CD4-positive, alpha-beta memory T cell (primary cell): Measurements from ENCODE around the gene SLC29A2. TPM values are rescaled to one million over a fixed set of nuclear protein-coding genes. Genes with fewer than 3 reads are reported as not detected.

Source experiments
- CTCF ChIA-PET: fragments of 350-600 bp; sonication (Branson Sonifier 250); formaldehyde crosslinking; loops from one replicate; lab custom pipeline; 2021; ENCODE audit warnings: inconsistent platforms; ENCODE audit not compliant: partially characterized antibody; lab: Charles Lee
- POLR2A ChIA-PET: fragments of 350-600 bp; sonication (Branson Sonifier 250); formaldehyde crosslinking; loops from one replicate; lab custom pipeline; 2021; ENCODE audit not compliant: partially characterized antibody; lab: Charles Lee
- DNase-seq, 5 donors: peaks; one replicate each; pipeline versions ENCODE4 v3.0.0 to v3.0.0-alpha.2; 2020 to 2022; ENCODE audit warnings: mixed read lengths in 1 of 5
- H3K27ac ChIP-seq: one replicate; pipeline ENCODE4 v1.7.0; 2013; ENCODE audit warnings: low read depth, low read length
- H3K27me3 ChIP-seq: 2 replicates; pipeline ENCODE4 v1.7.0; 2013; ENCODE audit warnings: mild to moderate bottlenecking, low read length, moderate library complexity; ENCODE audit not compliant: insufficient read depth
- H3K36me3 ChIP-seq: 2 replicates; pipeline ENCODE4 v1.7.0; 2013; ENCODE audit warnings: mild to moderate bottlenecking, low read length, moderate library complexity; ENCODE audit not compliant: insufficient read depth
- H3K4me1 ChIP-seq: 2 replicates; pipeline ENCODE4 v1.7.0; 2013; ENCODE audit warnings: mild to moderate bottlenecking, low read length, moderate library complexity; ENCODE audit not compliant: insufficient read depth
- H3K4me3 ChIP-seq, 2 donors: one replicate each; pipeline ENCODE4 v1.7.0; 2013; ENCODE audit warnings: low read length in 2 of 2, mild to moderate bottlenecking in 1 of 2
- H3K9me3 ChIP-seq, 2 donors: one replicate each; pipeline ENCODE4 v1.7.0; 2013; ENCODE audit warnings: low read length in 2 of 2, control low read depth in 1 of 2; ENCODE audit not compliant: control insufficient read depth in 1 of 2
- H3K27ac Mint-ChIP-seq, 7 donors: one replicate each; pipeline ENCODE4 v1.8.0; 2020 to 2021; ENCODE audit warnings: mixed read lengths in 7 of 7, mild to moderate bottlenecking in 6 of 7, inconsistent platforms in 3 of 7, moderate library complexity in 3 of 7
- H3K27me3 Mint-ChIP-seq, 2 donors: one replicate each; pipeline ENCODE4 v1.8.0; 2020 to 2021; ENCODE audit warnings: mixed read lengths in 2 of 2
- H3K36me3 Mint-ChIP-seq, 2 donors: one replicate each; pipeline ENCODE4 v1.8.0; 2020 to 2021; ENCODE audit warnings: mixed read lengths in 2 of 2, inconsistent platforms in 1 of 2, mild to moderate bottlenecking in 1 of 2
- H3K4me1 Mint-ChIP-seq, 4 donors: one replicate each; pipeline ENCODE4 v1.8.0; 2020 to 2021; ENCODE audit warnings: mixed read lengths in 4 of 4, mild to moderate bottlenecking in 1 of 4
- H3K4me3 Mint-ChIP-seq, 8 donors: one replicate each; pipeline ENCODE4 v1.8.0; 2020 to 2021; ENCODE audit warnings: mixed read lengths in 8 of 8, mild to moderate bottlenecking in 7 of 8, moderate library complexity in 6 of 8, inconsistent platforms in 3 of 8
- H3K9me3 Mint-ChIP-seq, 8 donors: one replicate each; pipeline ENCODE4 v1.8.0; 2020 to 2021; ENCODE audit warnings: mixed read lengths in 8 of 8, mild to moderate bottlenecking in 5 of 8, inconsistent platforms in 3 of 8, moderate library complexity in 1 of 8
- intact Hi-C: fragments of 100-400 bp; cut with micrococcal nuclease; formaldehyde crosslinking; loops from one replicate; pipeline ENCODE4 v1.15.1; 2023
- polyA plus RNA-seq, 2 donors: library from polyadenylated mRNA; unstranded; fragments of 300-500 nt; fragmentation: Illumina TruSeq; gene quantifications; one replicate each; pipeline ENCODE4 v1.2.3, GENCODE V29; 2021
- total RNA-seq, 2 experiments: library from RNA; stranded (reverse); gene quantifications; one replicate each; pipeline ENCODE4 v1.2.3, GENCODE V29; 2021

SLC29A2 gene
- total RNA-seq, result 10 to 100 TPM; 15.0 to 15.5 TPM
- 1 to 10 TPM in 1 of 2 donors, under 1 TPM in 1; 0.87 to 3.1 TPM for polyA plus RNA-seq

- Mint-ChIP-seq H3K36me3 (peaks cover 0 to 2% of the 10 kb centered on the region in 2 donors), H3K9me3 (no peaks in the 10 kb centered on the region), H3K27ac (peak within 1 kb of the TSS; percentile 83 to 95 (median 94)), H3K4me3 (peak within 1 kb of the TSS; percentile 88 to 95 (median 92)), H3K27me3 (no peaks in the 10 kb centered on the region), H3K4me1 (peaks cover 5 to 17% (median 12%) of the 10 kb centered on the region in 4 donors)
- H3K9me3 ChIP-seq, result no peaks in the 10 kb centered on the region
- CTCF ChIA-PET, result interaction anchor here (1.0 to 7.2 kb wide), 8 partner anchors 10 to 67 kb away, joined by 3 to 69 read pairs (median 4); partner anchors contain the start of genes B4GAT1, BRMS1 and MRPL11
- no peaks in the 10 kb centered on the region for H3K27me3 ChIP-seq
- no peaks in the 10 kb centered on the region for H3K36me3 ChIP-seq
- peak within 1 kb of the TSS; percentile 61 for H3K27ac ChIP-seq
- peak; percentile 72 to 78 (median 72) for DNase-seq
- H3K4me3 ChIP-seq, result peak within 1 kb of the TSS; percentile 49 to 71
- peaks cover 12% of the 10 kb centered on the region for H3K4me1 ChIP-seq
- intact Hi-C loops, result loop anchor here (1.0 to 2.0 kb wide), 3 partner anchors 15 to 27 kb away; partner anchors contain the start of gene BRMS1
- POLR2A ChIA-PET, result interaction anchor here (0.6 to 3.0 kb wide), 15 partner anchors 14 to 1358 kb away, joined by 3 to 31 read pairs (median 4); partner anchors contain the start of genes ARL2, B4GAT1, BRMS1 and CFL1
Measured at GRCh38 chr11:66371627-66372415, at the start of gene SLC29A2. TSS of gene SLC29A2 (minus strand) at chr11:66371760. CDS start at chr11:66371591, 169 bp downstream.

- intact Hi-C loops, result loop anchor here (1.0 to 5.0 kb wide), 2 partner anchors 132 to 256 kb away; partner anchors contain the start of genes RBM4B and YIF1A
- Mint-ChIP-seq H3K9me3 (peaks cover 0 to 15% (median 7%) of the 10 kb centered on the region in 8 donors), H3K4me1 (peaks cover 6 to 23% (median 11%) of the 10 kb centered on the region in 4 donors), H3K36me3 (no peaks in the 10 kb centered on the region), H3K4me3 (peak within 1 kb of the TSS in 4 of 8 donors; percentile 30 to 64 (median 35)), H3K27me3 (peaks cover 29 to 31% of the 10 kb centered on the region in 2 donors), H3K27ac (peak within 1 kb of the TSS in 4 of 7 donors; percentile 79 to 91 (median 88))
- Histone ChIP-seq H3K4me3 (no peak within 1 kb of the TSS), H3K9me3 (no peaks in the 10 kb centered on the region), H3K27me3 (peaks cover 28% of the 10 kb centered on the region), H3K4me1 (no peaks in the 10 kb centered on the region), H3K27ac (no peak within 1 kb of the TSS), H3K36me3 (no peaks in the 10 kb centered on the region)
- ChIA-PET POLR2A (interaction anchor here (1.0 to 1.7 kb wide), 11 partner anchors 12 to 258 kb away, joined by 3 to 17 read pairs (median 5); partner anchors contain the start of genes DPP3, MRPL11, PELI3 and RBM14), CTCF (interaction anchor here (0.9 to 1.4 kb wide), 5 partner anchors 9 to 32 kb away, joined by 3 to 10 read pairs (median 5); partner anchors contain the start of gene MRPL11)
- no peak for DNase-seq
Measured at GRCh38 chr11:66420671-66421476, 49.3 kb upstream of the SLC29A2 start, which contains the start of gene NPAS4. TSS of gene NPAS4 (plus strand) at chr11:66421035. CDS start at chr11:66421180, 145 bp downstream.

- Histone ChIP-seq H3K27ac (no peak overlapping the region), H3K9me3 (no peaks in the 10 kb centered on the region), H3K27me3 (peaks cover 28% of the 10 kb centered on the region), H3K4me3 (no peak overlapping the region), H3K4me1 (no peaks in the 10 kb centered on the region), H3K36me3 (no peaks in the 10 kb centered on the region)
- Mint-ChIP-seq H3K27ac (no peak overlapping the region), H3K27me3 (peaks cover 30 to 38% of the 10 kb centered on the region in 2 donors), H3K4me1 (peaks cover 6 to 23% (median 11%) of the 10 kb centered on the region in 4 donors), H3K9me3 (peaks cover 0 to 15% (median 7%) of the 10 kb centered on the region in 8 donors), H3K4me3 (no peak overlapping the region), H3K36me3 (no peaks in the 10 kb centered on the region)
- DNase-seq, result no peak
- ChIA-PET CTCF (no interaction called here), POLR2A (interaction anchor here (1.4 to 1.6 kb wide), 2 partner anchors 11 to 47 kb away, joined by 3 to 4 read pairs; partner anchors contain the start of gene PELI3)
- intact Hi-C loops, result loop anchor here (5.0 kb wide), 1 partner anchor 257 kb away; the partner anchor contains the start of gene RBM4B
Measured at GRCh38 chr11:66419825-66420224, 48.3 kb upstream of the SLC29A2 start.

GRCh38 chr11:66418986-66419308 lies 47.4 kb upstream of the SLC29A2 start:
- Histone ChIP-seq H3K4me1 (no peaks in the 10 kb centered on the region), H3K27me3 (peaks cover 28% of the 10 kb centered on the region), H3K9me3 (no peaks in the 10 kb centered on the region), H3K4me3 (no peak overlapping the region), H3K36me3 (no peaks in the 10 kb centered on the region), H3K27ac (no peak overlapping the region)
- H3K36me3 Mint-ChIP-seq, result no peaks in the 10 kb centered on the region
- ChIA-PET CTCF (interaction anchor here (1.1 to 1.3 kb wide), 2 partner anchors 10 to 12 kb away, joined by 3 to 5 read pairs; no protein-coding TSS in a partner anchor), POLR2A (interaction anchor here (1.4 kb wide), 1 partner anchor 48 kb away, joined by 3 read pairs; the partner anchor contains the start of gene PELI3)
- intact Hi-C loops, result no loop called here
- H3K9me3 Mint-ChIP-seq, result peaks cover 0 to 15% (median 7%) of the 10 kb centered on the region in 8 donors
- peaks cover 6 to 23% (median 11%) of the 10 kb centered on the region in 4 donors for H3K4me1 Mint-ChIP-seq
- H3K4me3 Mint-ChIP-seq, result no peak overlapping the region
- no peak for DNase-seq
- peak overlapping the region in 3 of 7 donors; percentile 29 to 58 (median 54) for H3K27ac Mint-ChIP-seq
- peaks cover 30 to 46% of the 10 kb centered on the region in 2 donors for H3K27me3 Mint-ChIP-seq

- peak overlapping the region in 1 of 8 donors; percentile 6 for H3K4me3 Mint-ChIP-seq
- Histone ChIP-seq H3K4me1 (no peaks in the 10 kb centered on the region), H3K36me3 (no peaks in the 10 kb centered on the region), H3K27ac (no peak overlapping the region), H3K4me3 (no peak overlapping the region), H3K27me3 (peaks cover 28% of the 10 kb centered on the region), H3K9me3 (no peaks in the 10 kb centered on the region)
- ChIA-PET CTCF (interaction anchor here (1.1 to 2.0 kb wide), 4 partner anchors 9 to 32 kb away, joined by 3 to 6 read pairs (median 6); no protein-coding TSS in a partner anchor), POLR2A (interaction anchor here (1.4 kb wide), 1 partner anchor 48 kb away, joined by 3 read pairs; the partner anchor contains the start of gene PELI3)
- peaks cover 0 to 15% (median 7%) of the 10 kb centered on the region in 8 donors for H3K9me3 Mint-ChIP-seq
- intact Hi-C loops, result no loop called here
- peaks cover 30 to 46% of the 10 kb centered on the region in 2 donors for H3K27me3 Mint-ChIP-seq
- no peaks in the 10 kb centered on the region for H3K36me3 Mint-ChIP-seq
- DNase-seq, result peak; percentile 31 to 52 (median 35)
- H3K4me1 Mint-ChIP-seq, result peaks cover 6 to 23% (median 11%) of the 10 kb centered on the region in 4 donors
- H3K27ac Mint-ChIP-seq, result peak overlapping the region in 4 of 7 donors; percentile 29 to 65 (median 53)
Measured at GRCh38 chr11:66418168-66418985, 46.8 kb upstream of the SLC29A2 start.

GRCh38 chr11:66417000-66417399 lies 45.4 kb upstream of the SLC29A2 start:
- intact Hi-C loops, result no loop called here
- Mint-ChIP-seq H3K4me1 (peaks cover 6 to 23% (median 11%) of the 10 kb centered on the region in 4 donors), H3K27me3 (peaks cover 30 to 52% of the 10 kb centered on the region in 2 donors), H3K4me3 (no peak overlapping the region), H3K27ac (peak overlapping the region in 1 of 7 donors; percentile 50), H3K36me3 (no peaks in the 10 kb centered on the region), H3K9me3 (peaks cover 0 to 11% (median 7%) of the 10 kb centered on the region in 8 donors)
- Histone ChIP-seq H3K27me3 (peaks cover 28% of the 10 kb centered on the region), H3K27ac (no peak overlapping the region), H3K9me3 (no peaks in the 10 kb centered on the region), H3K36me3 (no peaks in the 10 kb centered on the region), H3K4me1 (no peaks in the 10 kb centered on the region), H3K4me3 (no peak overlapping the region)
- CTCF ChIA-PET, result interaction anchor here (1.6 to 2.0 kb wide), 3 partner anchors 8 to 30 kb away, joined by 6 to 7 read pairs (median 6); partner anchors contain the start of gene MRPL11
- POLR2A ChIA-PET, result no interaction called here
- no peak for DNase-seq
